IPS-18a (cell line): ENCODE measurements around the gene REPS1.

ENCODE experiments used
- H3K27ac ChIP-seq: one replicate; pipeline ENCODE4 v1.5.1; 2013; ENCODE audit warnings: low read length
- H3K27me3 ChIP-seq: one replicate; pipeline ENCODE4 v1.6.1; 2013; ENCODE audit warnings: mild to moderate bottlenecking, low read length; ENCODE audit not compliant: control insufficient read depth, insufficient read depth
- H3K36me3 ChIP-seq: one replicate; pipeline ENCODE4 v1.6.1; 2013; ENCODE audit warnings: low read depth, low read length; ENCODE audit not compliant: control insufficient read depth
- H3K4me1 ChIP-seq: one replicate; pipeline ENCODE4 v1.6.1; 2013; ENCODE audit warnings: low read depth, low read length; ENCODE audit not compliant: control insufficient read depth
- H3K4me3 ChIP-seq: one replicate; pipeline ENCODE4 v1.5.1; 2013; ENCODE audit warnings: low read length
- H3K9ac ChIP-seq: one replicate; pipeline ENCODE4 v1.6.1; 2013; ENCODE audit warnings: mild to moderate bottlenecking, low read length, moderate library complexity
- H3K9me3 ChIP-seq: one replicate; pipeline ENCODE4 v1.6.1; 2013; ENCODE audit warnings: low read depth, low read length; ENCODE audit not compliant: control insufficient read depth

The REPS1 gene

GRCh38 chr6:138869398-138869797 is 118.7 kb downstream of the REPS1 start:
- Histone ChIP-seq H3K27me3 (no peaks in the 10 kb centered on the region), H3K9me3 (no peaks in the 10 kb centered on the region), H3K36me3 (no peaks in the 10 kb centered on the region), H3K9ac (no peak overlapping the region), H3K4me1 (no peaks in the 10 kb centered on the region), H3K27ac (no peak overlapping the region), H3K4me3 (no peak overlapping the region)

GRCh38 chr6:138868181-138868580 is 119.9 kb downstream of the REPS1 start:
- Histone ChIP-seq H3K27ac (no peak overlapping the region), H3K4me3 (no peak overlapping the region), H3K9ac (no peak overlapping the region), H3K27me3 (no peaks in the 10 kb centered on the region), H3K9me3 (no peaks in the 10 kb centered on the region), H3K4me1 (no peaks in the 10 kb centered on the region), H3K36me3 (no peaks in the 10 kb centered on the region)

- H3K27ac ChIP-seq, result no peak overlapping the region
- H3K9me3 ChIP-seq, result no peaks in the 10 kb centered on the region
- no peak overlapping the region for H3K9ac ChIP-seq
- no peaks in the 10 kb centered on the region for H3K27me3 ChIP-seq
- H3K36me3 ChIP-seq, result no peaks in the 10 kb centered on the region
- H3K4me3 ChIP-seq, result no peak overlapping the region
- H3K4me1 ChIP-seq, result no peaks in the 10 kb centered on the region
Measured at GRCh38 chr6:138865480-138866109, 122.5 kb downstream of the REPS1 start.

- Histone ChIP-seq H3K4me3 (no peak overlapping the region), H3K9ac (no peak overlapping the region), H3K27me3 (no peaks in the 10 kb centered on the region), H3K36me3 (no peaks in the 10 kb centered on the region), H3K4me1 (no peaks in the 10 kb centered on the region), H3K9me3 (no peaks in the 10 kb centered on the region), H3K27ac (no peak overlapping the region)
Measured at GRCh38 chr6:138864343-138864890, 123.6 kb downstream of the REPS1 start.

- no peak overlapping the region for H3K4me3 ChIP-seq
- no peak overlapping the region for H3K9ac ChIP-seq
- no peaks in the 10 kb centered on the region for H3K36me3 ChIP-seq
Measured at GRCh38 chr6:138863321-138863720, 124.7 kb downstream of the REPS1 start.

GRCh38 chr6:138862456-138862855 is 125.6 kb downstream of the REPS1 start:
- Histone ChIP-seq H3K36me3 (no peaks in the 10 kb centered on the region), H3K4me1 (no peaks in the 10 kb centered on the region), H3K27ac (no peak overlapping the region), H3K4me3 (no peak overlapping the region), H3K9me3 (no peaks in the 10 kb centered on the region), H3K27me3 (no peaks in the 10 kb centered on the region), H3K9ac (no peak overlapping the region)

More at GRCh38 chr6:138863321-138863720, 124.7 kb downstream of the REPS1 start:
- Histone ChIP-seq H3K4me1 (no peaks in the 10 kb centered on the region), H3K27me3 (no peaks in the 10 kb centered on the region), H3K27ac (no peak overlapping the region), H3K9me3 (no peaks in the 10 kb centered on the region)

GRCh38 chr6:138857775-138858174 is 130.3 kb downstream of the REPS1 start:
- Histone ChIP-seq H3K36me3 (no peaks in the 10 kb centered on the region), H3K9ac (no peak overlapping the region), H3K9me3 (no peaks in the 10 kb centered on the region)

GRCh38 chr6:138856654-138857053 is 131.4 kb downstream of the REPS1 start:
- Histone ChIP-seq H3K36me3 (no peaks in the 10 kb centered on the region), H3K4me3 (no peak overlapping the region), H3K9ac (no peak overlapping the region), H3K4me1 (no peaks in the 10 kb centered on the region), H3K27ac (no peak overlapping the region), H3K9me3 (no peaks in the 10 kb centered on the region), H3K27me3 (no peaks in the 10 kb centered on the region)

More at GRCh38 chr6:138857775-138858174, 130.3 kb downstream of the REPS1 start:
- no peaks in the 10 kb centered on the region for H3K4me1 ChIP-seq
- H3K27ac ChIP-seq, result no peak overlapping the region
- H3K27me3 ChIP-seq, result no peaks in the 10 kb centered on the region
- H3K4me3 ChIP-seq, result no peak overlapping the region
